Mesothelial cell of epicardium (in vitro differentiated cells): Measurements from ENCODE around the gene TRMT2A. TPM values are rescaled to one million over a fixed set of nuclear protein-coding genes. Genes with fewer than 3 reads are reported as not detected.
"Not testable (repeated sequence)": the region's sequence is repeated elsewhere in the genome, so short reads cannot be mapped to it uniquely, and the experiment has no call there.

Source experiments
- DNase-seq, 2 experiments: peaks; one replicate each; pipeline ENCODE4 v3.0.0; 2021; ENCODE audit warnings: low spot score in 2 of 2; ENCODE audit not compliant: unreplicated experiment in 2 of 2
- H3K27ac Mint-ChIP-seq: 2 replicates; pipeline ENCODE4 v1.8.0; 2021; ENCODE audit warnings: mixed read lengths
- H3K27me3 Mint-ChIP-seq: 2 replicates; pipeline ENCODE4 v1.8.0; 2021; ENCODE audit warnings: low read depth, mixed read lengths
- H3K36me3 Mint-ChIP-seq: 2 replicates; pipeline ENCODE4 v1.8.0; 2021; ENCODE audit warnings: mixed read lengths
- H3K4me1 Mint-ChIP-seq: 2 replicates; pipeline ENCODE4 v1.8.0; 2021; ENCODE audit warnings: mixed read lengths
- H3K4me3 Mint-ChIP-seq: 2 replicates; pipeline ENCODE4 v1.8.0; 2021; ENCODE audit warnings: mild to moderate bottlenecking, moderate library complexity, mixed read lengths
- H3K9me3 Mint-ChIP-seq: 2 replicates; pipeline ENCODE4 v1.8.0; 2021; ENCODE audit warnings: mixed read lengths
- total RNA-seq: library from RNA; stranded (reverse); gene quantifications from 3 replicates; pipeline ENCODE4 v1.2.1, GENCODE V29; 2021
- TF ChIP-seq, protein P1 (sequence below): fragments of 200-600 bp; sonication (generic); IDR thresholded peaks from one replicate; pipeline ENCODE4 v1.5.0; 2021; ENCODE audit warnings: antibody characterized with exemption; ENCODE audit not compliant: unreplicated experiment

Gene TRMT2A
- total RNA-seq, 1 donor from 2014 or later: 76.0 TPM

DNA sequence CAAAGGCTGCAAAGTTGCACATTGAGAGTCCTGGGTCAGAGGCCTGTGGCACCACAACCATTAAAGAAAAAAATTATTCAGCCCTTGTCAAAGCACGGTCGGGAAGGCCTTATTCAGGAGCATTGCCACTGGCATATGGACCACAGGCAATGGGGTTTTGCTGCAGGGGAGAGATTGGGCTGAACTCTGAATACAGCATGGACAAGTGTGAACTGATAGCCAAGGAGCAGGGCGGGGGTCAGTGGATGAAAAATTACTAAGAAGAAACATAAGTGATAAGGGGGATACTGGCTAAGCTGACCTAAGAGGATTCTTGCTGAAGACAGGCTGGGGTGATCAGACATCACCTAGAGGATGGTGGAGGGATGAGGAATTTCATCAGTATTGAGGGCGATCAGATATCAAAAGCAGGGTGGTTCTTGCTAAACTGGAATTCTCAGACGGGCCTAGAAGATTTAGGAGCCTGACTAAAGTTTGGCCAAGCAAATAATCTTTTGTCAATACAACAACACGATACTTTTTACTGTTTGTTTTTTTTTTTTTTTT, 40.3 kb downstream of the TRMT2A start:
- Mint-ChIP-seq H3K4me1 (peaks cover 16% of the 10 kb centered on the region), H3K9me3 (no peaks in the 10 kb centered on the region), H3K4me3 (no peak overlapping the region), H3K27ac (peak overlapping the region; percentile 49), H3K27me3 (no peaks in the 10 kb centered on the region), H3K36me3 (no peaks in the 10 kb centered on the region)
- DNase-seq: no peak
- TF ChIP-seq, protein P1, sequence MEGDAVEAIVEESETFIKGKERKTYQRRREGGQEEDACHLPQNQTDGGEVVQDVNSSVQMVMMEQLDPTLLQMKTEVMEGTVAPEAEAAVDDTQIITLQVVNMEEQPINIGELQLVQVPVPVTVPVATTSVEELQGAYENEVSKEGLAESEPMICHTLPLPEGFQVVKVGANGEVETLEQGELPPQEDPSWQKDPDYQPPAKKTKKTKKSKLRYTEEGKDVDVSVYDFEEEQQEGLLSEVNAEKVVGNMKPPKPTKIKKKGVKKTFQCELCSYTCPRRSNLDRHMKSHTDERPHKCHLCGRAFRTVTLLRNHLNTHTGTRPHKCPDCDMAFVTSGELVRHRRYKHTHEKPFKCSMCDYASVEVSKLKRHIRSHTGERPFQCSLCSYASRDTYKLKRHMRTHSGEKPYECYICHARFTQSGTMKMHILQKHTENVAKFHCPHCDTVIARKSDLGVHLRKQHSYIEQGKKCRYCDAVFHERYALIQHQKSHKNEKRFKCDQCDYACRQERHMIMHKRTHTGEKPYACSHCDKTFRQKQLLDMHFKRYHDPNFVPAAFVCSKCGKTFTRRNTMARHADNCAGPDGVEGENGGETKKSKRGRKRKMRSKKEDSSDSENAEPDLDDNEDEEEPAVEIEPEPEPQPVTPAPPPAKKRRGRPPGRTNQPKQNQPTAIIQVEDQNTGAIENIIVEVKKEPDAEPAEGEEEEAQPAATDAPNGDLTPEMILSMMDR: no peak

DNA sequence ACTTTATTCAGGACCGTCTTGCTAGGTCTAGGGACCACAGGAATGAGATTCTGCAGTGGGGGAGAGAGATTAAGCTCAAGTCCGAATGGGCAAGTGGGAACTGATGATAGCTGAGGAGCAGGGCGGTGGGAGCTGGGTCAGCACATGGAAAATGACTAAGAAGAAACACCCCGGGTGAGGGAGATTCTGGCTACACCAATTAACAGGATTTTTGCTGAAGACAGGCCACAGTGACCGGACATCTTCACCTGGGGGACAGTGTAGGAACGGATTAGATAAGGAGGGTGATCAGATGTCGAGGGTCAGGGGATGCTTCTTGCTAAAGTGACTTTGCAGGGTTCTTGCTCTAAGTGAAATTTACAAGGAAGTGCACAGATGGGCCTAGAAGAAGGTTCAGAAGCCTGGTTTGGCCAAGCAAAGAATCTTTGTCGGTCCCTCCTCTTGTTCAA, 45.5 kb downstream of the TRMT2A start:
- Mint-ChIP-seq H3K27ac (no peak overlapping the region), H3K36me3 (no peaks in the 10 kb centered on the region), H3K4me3 (no peak overlapping the region), H3K9me3 (no peaks in the 10 kb centered on the region), H3K27me3 (no peaks in the 10 kb centered on the region), H3K4me1 (no peaks in the 10 kb centered on the region)
- TF ChIP-seq, protein P1: no peak
- no peak for DNase-seq

DNA sequence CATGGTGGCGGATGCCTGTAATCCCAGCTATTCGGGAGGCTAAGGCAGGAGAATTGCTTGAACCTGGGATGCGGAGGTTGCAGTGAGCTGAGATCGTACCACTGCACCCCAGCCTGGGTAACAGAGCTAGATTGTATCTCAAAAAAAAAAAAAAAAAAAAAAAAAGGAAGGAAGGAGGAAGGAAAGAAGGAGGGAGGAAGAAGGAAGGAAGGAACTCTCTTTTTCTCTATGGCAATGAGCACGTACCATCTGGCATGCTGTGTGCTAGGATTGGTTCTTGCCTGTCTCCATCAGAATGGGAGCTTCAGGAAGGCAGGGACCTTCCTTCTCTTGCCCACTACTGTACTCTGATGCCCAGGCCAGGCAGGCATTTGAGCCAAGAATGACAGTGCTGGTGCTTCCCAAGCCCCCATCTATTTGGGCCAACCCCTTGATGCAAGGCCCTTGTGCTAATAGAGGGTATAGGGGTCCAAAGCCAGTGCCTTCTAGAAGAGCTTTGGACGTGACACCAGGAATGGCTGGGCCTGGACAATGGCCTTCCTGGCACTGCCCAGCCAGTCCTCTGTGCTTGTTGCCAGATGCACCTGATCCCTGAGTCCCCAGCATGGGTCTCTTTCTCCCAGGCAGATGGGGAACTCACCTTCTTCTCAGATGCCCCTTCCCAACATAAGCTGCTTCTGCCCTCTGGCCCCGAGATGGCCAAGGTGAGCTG, 47.5 kb downstream of the TRMT2A start:
- Mint-ChIP-seq H3K36me3 (no peaks in the 10 kb centered on the region), H3K27ac (no peak overlapping the region), H3K4me1 (no peaks in the 10 kb centered on the region), H3K27me3 (no peaks in the 10 kb centered on the region), H3K4me3 (no peak overlapping the region), H3K9me3 (no peaks in the 10 kb centered on the region)
- TF ChIP-seq, protein P1: no peak
- no peak for DNase-seq

DNA sequence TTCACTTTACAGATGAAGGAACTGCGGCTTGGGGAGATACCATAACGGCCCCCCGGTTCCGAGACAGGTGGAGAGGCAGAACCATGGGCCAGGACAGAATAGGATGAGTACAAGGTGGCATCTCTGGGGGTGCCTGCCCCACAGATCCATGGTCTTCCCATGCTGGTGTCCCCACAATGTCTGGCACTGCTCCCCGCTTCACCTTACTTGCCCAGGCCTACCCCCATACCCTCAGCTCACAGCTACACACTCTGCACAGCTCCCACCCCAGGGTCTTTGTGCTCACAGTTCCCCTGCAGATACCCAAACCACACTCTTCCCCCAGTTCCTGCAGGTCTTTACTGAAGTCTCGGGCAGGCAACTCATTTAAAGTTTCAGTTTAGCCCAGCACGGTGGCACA, 48.4 kb downstream of the TRMT2A start:
- Mint-ChIP-seq H3K36me3 (no peaks in the 10 kb centered on the region), H3K27me3 (no peaks in the 10 kb centered on the region), H3K9me3 (no peaks in the 10 kb centered on the region), H3K4me1 (no peaks in the 10 kb centered on the region), H3K27ac (no peak overlapping the region), H3K4me3 (no peak overlapping the region)
- no peak for DNase-seq
- TF ChIP-seq, protein P1: no peak

DNA sequence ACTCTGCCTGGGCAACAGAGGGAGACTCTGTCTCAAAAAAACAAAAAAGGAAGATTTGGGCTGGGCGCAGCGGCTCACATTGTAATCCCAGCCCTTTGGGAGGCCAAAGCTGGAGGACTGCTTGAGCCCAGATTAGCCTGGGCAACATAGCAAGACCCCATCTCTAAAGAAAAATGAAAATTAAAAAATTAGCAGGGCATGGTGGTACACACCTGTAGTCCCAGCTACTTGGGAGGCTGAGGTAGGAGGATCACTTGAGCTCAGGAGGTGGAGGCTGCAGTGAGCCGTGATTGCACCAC, 49.7 kb downstream of the TRMT2A start:
- H3K4me1 Mint-ChIP-seq, H3K36me3 Mint-ChIP-seq, DNase-seq, H3K27ac Mint-ChIP-seq, H3K27me3 Mint-ChIP-seq, H3K4me3 Mint-ChIP-seq, H3K9me3 Mint-ChIP-seq: not testable (repeated sequence)

DNA sequence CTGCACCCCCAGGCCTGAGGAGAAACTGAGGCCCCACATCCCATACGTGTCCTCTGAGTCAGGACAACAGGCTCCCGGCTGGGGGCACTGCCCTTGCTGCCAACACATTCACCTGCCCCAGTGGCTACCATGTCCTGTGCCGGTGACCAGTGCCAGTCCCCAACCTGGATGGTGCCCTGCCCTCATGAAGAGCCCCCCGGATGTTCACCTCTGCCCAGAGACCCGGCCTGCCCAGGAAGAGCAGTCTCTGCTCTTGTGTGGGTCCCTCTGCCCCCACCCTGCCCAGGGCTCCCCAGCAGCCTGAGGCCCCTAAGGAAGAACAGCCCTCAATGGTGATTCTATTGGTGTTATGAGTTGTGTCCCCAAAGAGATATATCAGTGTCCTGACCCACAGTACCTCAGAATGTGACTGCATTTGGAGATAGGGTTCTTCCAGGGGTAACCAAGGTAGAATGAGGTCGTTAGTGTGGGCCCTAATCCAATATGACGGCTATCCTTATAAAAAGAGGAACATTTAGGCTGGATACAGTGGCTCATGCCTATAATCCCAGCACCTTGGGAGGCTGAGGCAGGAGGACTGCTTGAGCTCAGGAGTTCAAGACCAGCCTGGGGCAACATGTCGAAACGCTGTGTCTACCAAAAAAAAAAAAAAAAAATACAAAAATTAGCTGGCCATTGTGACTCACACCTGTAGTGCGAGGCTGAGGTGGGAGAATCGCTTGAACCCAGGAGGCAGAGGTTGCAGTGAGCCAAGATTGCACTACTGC, 50.2 kb downstream of the TRMT2A start:
- H3K4me3 Mint-ChIP-seq: no peak overlapping the region
- H3K9me3 Mint-ChIP-seq: no peaks in the 10 kb centered on the region
- TF ChIP-seq, protein P1: no peak
- H3K36me3 Mint-ChIP-seq: peaks cover 2% of the 10 kb centered on the region
- DNase-seq: no peak
- H3K27me3 Mint-ChIP-seq: no peaks in the 10 kb centered on the region
- H3K4me1 Mint-ChIP-seq: no peaks in the 10 kb centered on the region
- H3K27ac Mint-ChIP-seq: no peak overlapping the region
